ENCODE measurements around the gene CYP26C1. TPM values are rescaled to one million over a fixed set of nuclear protein-coding genes. Genes with fewer than 3 reads are reported as not detected.

CYP26C1 gene
- total RNA-seq, 1 donor from 2014 or later, result 0.60 TPM

GRCh38 chr10:93065675-93066543 is 5.3 kb downstream of the CYP26C1 start:
- H3K9me3 Mint-ChIP-seq, result no peaks in the 10 kb centered on the region
- H3K4me3 Mint-ChIP-seq, result peak overlapping the region; percentile 67
- peaks cover 2% of the 10 kb centered on the region for H3K36me3 Mint-ChIP-seq
- no peak for TF ChIP-seq CTCF (IDR thresholded peaks at IDR 0.05; ENCODE audit: unreplicated experiment)
- peaks cover 27% of the 10 kb centered on the region for H3K4me1 Mint-ChIP-seq
- H3K27me3 Mint-ChIP-seq (ENCODE audit: low read depth), result peaks cover 88% of the 10 kb centered on the region
- no peak for DNase-seq (ENCODE audit: low spot score in 2 of 2, unreplicated experiment in 2 of 2)
- no peak overlapping the region for H3K27ac Mint-ChIP-seq

GRCh38 chr10:93066544-93066913 is 5.9 kb downstream of the CYP26C1 start:
- Mint-ChIP-seq H3K36me3 (peaks cover 2% of the 10 kb centered on the region), H3K4me1 (peaks cover 31% of the 10 kb centered on the region), H3K27ac (no peak overlapping the region), H3K27me3 (ENCODE audit: low read depth) (peaks cover 88% of the 10 kb centered on the region), H3K9me3 (no peaks in the 10 kb centered on the region), H3K4me3 (peak overlapping the region; percentile 44)
- no peak for DNase-seq (ENCODE audit: low spot score in 2 of 2, unreplicated experiment in 2 of 2)
- no peak for TF ChIP-seq CTCF (IDR thresholded peaks at IDR 0.05; ENCODE audit: unreplicated experiment)

GRCh38 chr10:93067443-93068365 is 7.1 kb downstream of the CYP26C1 start:
- Mint-ChIP-seq H3K4me3 (peak overlapping the region; percentile 73), H3K9me3 (no peaks in the 10 kb centered on the region), H3K27ac (no peak overlapping the region), H3K36me3 (no peaks in the 10 kb centered on the region), H3K27me3 (ENCODE audit: low read depth) (peaks cover 89% of the 10 kb centered on the region), H3K4me1 (peaks cover 40% of the 10 kb centered on the region)
- DNase-seq (ENCODE audit: low spot score in 2 of 2, unreplicated experiment in 2 of 2), result no peak
- TF ChIP-seq CTCF (IDR thresholded peaks at IDR 0.05; ENCODE audit: unreplicated experiment), result no peak

- Mint-ChIP-seq H3K9me3 (no peaks in the 10 kb centered on the region), H3K4me1 (peaks cover 43% of the 10 kb centered on the region), H3K27ac (peak overlapping the region; percentile 28), H3K4me3 (peak overlapping the region; percentile 73), H3K36me3 (no peaks in the 10 kb centered on the region), H3K27me3 (ENCODE audit: low read depth) (peaks cover 90% of the 10 kb centered on the region)
- peak in 1 of 2 experiments; percentile 69 for DNase-seq (ENCODE audit: low spot score in 2 of 2, unreplicated experiment in 2 of 2)
- TF ChIP-seq CTCF (IDR thresholded peaks at IDR 0.05; ENCODE audit: unreplicated experiment), result no peak
Observed at GRCh38 chr10:93068411-93069244, 8.0 kb downstream of the CYP26C1 start.

- Mint-ChIP-seq H3K27me3 (ENCODE audit: low read depth) (peaks cover 86% of the 10 kb centered on the region), H3K36me3 (no peaks in the 10 kb centered on the region), H3K4me1 (peaks cover 44% of the 10 kb centered on the region), H3K9me3 (no peaks in the 10 kb centered on the region), H3K4me3 (no peak overlapping the region), H3K27ac (no peak overlapping the region)
- no peak for DNase-seq (ENCODE audit: low spot score in 2 of 2, unreplicated experiment in 2 of 2)
- TF ChIP-seq CTCF (IDR thresholded peaks at IDR 0.05; ENCODE audit: unreplicated experiment), result no peak
Observed at GRCh38 chr10:93069245-93069561, 8.6 kb downstream of the CYP26C1 start.
